ENCODE data around the gene ABITRAM. TPM values are rescaled to one million over a fixed set of nuclear protein-coding genes. Genes with fewer than 3 reads are reported as not detected.

ABITRAM gene
- total and polyA plus RNA-seq, 2 of the 13 experiments (the other 11 are each of a cell fraction or from before 2014, with no cell fraction given), result 10.2 to 21.6 TPM

GRCh38 chr9:108894225-108894997 lies 39.8 kb upstream of the ABITRAM start (continued):
- TF ChIP-seq CENPBD1 (CRISPR knock-in tag; IDR thresholded peaks at IDR 0.05; ENCODE audit: borderline replicate concordance, low read depth), result no peak
- no peak for TF ChIP-seq ZNF550 (CRISPR knock-in tag; IDR thresholded peaks at IDR 0.05; ENCODE audit: borderline replicate concordance)
- TF ChIP-seq RARA (CRISPR knock-in tag; IDR thresholded peaks at IDR 0.05), result peak; percentile 92
- TF ChIP-seq ZNF562 (CRISPR knock-in tag; IDR thresholded peaks at IDR 0.05; ENCODE audit: borderline replicate concordance), result no peak
- TF ChIP-seq TIGD3 (CRISPR knock-in tag; IDR thresholded peaks at IDR 0.05; ENCODE audit: borderline replicate concordance), result no peak
- TF ChIP-seq ZNF782 (CRISPR knock-in tag; IDR thresholded peaks at IDR 0.05; ENCODE audit: borderline replicate concordance), result no peak
- TF ChIP-seq PHF8 (CRISPR knock-in tag; IDR thresholded peaks at IDR 0.05), result 0 out of 2 replicates have a peak, but pooled peaks have one; percentile 30
- TF ChIP-seq ZFP90 (CRISPR knock-in tag; IDR thresholded peaks at IDR 0.05; ENCODE audit: borderline replicate concordance), result no peak
- TF ChIP-seq ZNF574 (CRISPR knock-in tag; IDR thresholded peaks at IDR 0.05), result peak; percentile 54; the same call in 1 of the 2 replicates
- no peak for TF ChIP-seq ZBTB34 (CRISPR knock-in tag; IDR thresholded peaks at IDR 0.05)
- TF ChIP-seq ZNF326 (CRISPR knock-in tag; IDR thresholded peaks at IDR 0.05; ENCODE audit: borderline replicate concordance), result no peak
- TF ChIP-seq ZZZ3 (CRISPR knock-in tag; IDR thresholded peaks at IDR 0.05; ENCODE audit: borderline replicate concordance), result no peak
- TF ChIP-seq HOXA7 (CRISPR knock-in tag; IDR thresholded peaks at IDR 0.05), result no peak
- no peak for TF ChIP-seq ZFP62 (CRISPR knock-in tag; IDR thresholded peaks at IDR 0.05)
- no peak for TF ChIP-seq ZNF253 (CRISPR knock-in tag; IDR thresholded peaks at IDR 0.05; ENCODE audit: borderline replicate concordance)
- no peak for TF ChIP-seq ZNF484 (CRISPR knock-in tag; IDR thresholded peaks at IDR 0.05; ENCODE audit: borderline replicate concordance, low read depth)
- no peak for TF ChIP-seq MXD3 (CRISPR knock-in tag; IDR thresholded peaks at IDR 0.05)
- TF ChIP-seq YY1 (IDR thresholded peaks at IDR 0.05; ENCODE audit: insufficient read depth, insufficient replicate concordance, low read depth, low read length), result no peak
- TF ChIP-seq ZNF713 (CRISPR knock-in tag; IDR thresholded peaks at IDR 0.05), result no peak
- TF ChIP-seq TRIM24 (CRISPR knock-in tag; IDR thresholded peaks at IDR 0.05), result no peak
- no peak for TF ChIP-seq KLF13 (CRISPR knock-in tag; IDR thresholded peaks at IDR 0.05)
- peak; percentile 92; the same call in 1 of the 2 replicates for TF ChIP-seq NCOR1 (IDR thresholded peaks at IDR 0.05; ENCODE audit: borderline replicate concordance, low read length)
